ENCODE data around the gene ATPAF1.
"Not testable (repeated sequence)": the region's sequence is repeated elsewhere in the genome, so short reads cannot be mapped to it uniquely, and the experiment has no call there.

ATPAF1 gene

GRCh38 chr1:46671554-46671953 lies 3.4 kb upstream of the ATPAF1 start, which contains the start of gene TEX38:
Gene TEX38, plus strand, starts transcription at chr1:46671854. Its CDS starts 81 bp downstream, at chr1:46671935.
- H3K4me3 ChIP-seq (ENCODE audit: low read length) = no peak within 1 kb of the TSS
- TF ChIP-seq ZNF274 (IDR thresholded peaks at IDR 0.05; ENCODE audit: low read depth, low read length) = no peak

GRCh38 chr1:46670134-46670533 lies 2.0 kb upstream of the ATPAF1 start:
- no peak for TF ChIP-seq ZNF274 (IDR thresholded peaks at IDR 0.05; ENCODE audit: low read depth, low read length)
- H3K4me3 ChIP-seq (ENCODE audit: low read length) = no peak overlapping the region

GRCh38 chr1:46665983-46666382 lies 2.2 kb downstream of the ATPAF1 start:
- H3K4me3 ChIP-seq (ENCODE audit: low read length) = no peak overlapping the region
- TF ChIP-seq ZNF274 (IDR thresholded peaks at IDR 0.05; ENCODE audit: low read depth, low read length) = no peak

GRCh38 chr1:46662919-46663318 lies 5.2 kb downstream of the ATPAF1 start:
- H3K4me3 ChIP-seq (ENCODE audit: low read length) = not testable (repeated sequence)

- H3K4me3 ChIP-seq (ENCODE audit: low read length) = not testable (repeated sequence)
Observed at GRCh38 chr1:46660116-46660515, 8.0 kb downstream of the ATPAF1 start.

- no peak overlapping the region for H3K4me3 ChIP-seq (ENCODE audit: low read length)
Observed at GRCh38 chr1:46659307-46659870, 8.8 kb downstream of the ATPAF1 start.

GRCh38 chr1:46657775-46658174 lies 10.4 kb downstream of the ATPAF1 start:
- no peak for TF ChIP-seq ZNF274 (IDR thresholded peaks at IDR 0.05; ENCODE audit: low read depth, low read length)
- H3K4me3 ChIP-seq (ENCODE audit: low read length) = no peak overlapping the region

More at GRCh38 chr1:46659307-46659870, 8.8 kb downstream of the ATPAF1 start:
- TF ChIP-seq ZNF274 (IDR thresholded peaks at IDR 0.05; ENCODE audit: low read depth, low read length) = no peak

GRCh38 chr1:46656643-46657042 lies 11.5 kb downstream of the ATPAF1 start:
- H3K4me3 ChIP-seq (ENCODE audit: low read length) = no peak overlapping the region

GRCh38 chr1:46655848-46656247 lies 12.3 kb downstream of the ATPAF1 start:
- TF ChIP-seq ZNF274 (IDR thresholded peaks at IDR 0.05; ENCODE audit: low read depth, low read length) = no peak
- no peak overlapping the region for H3K4me3 ChIP-seq (ENCODE audit: low read length)

More at GRCh38 chr1:46656643-46657042, 11.5 kb downstream of the ATPAF1 start:
- TF ChIP-seq ZNF274 (IDR thresholded peaks at IDR 0.05; ENCODE audit: low read depth, low read length) = no peak

GRCh38 chr1:46654698-46655097 lies 13.5 kb downstream of the ATPAF1 start:
- not testable (repeated sequence) for H3K4me3 ChIP-seq (ENCODE audit: low read length)

GRCh38 chr1:46654012-46654411 lies 14.2 kb downstream of the ATPAF1 start:
- H3K4me3 ChIP-seq (ENCODE audit: low read length) = no peak overlapping the region
- no peak for TF ChIP-seq ZNF274 (IDR thresholded peaks at IDR 0.05; ENCODE audit: low read depth, low read length)

- no peak overlapping the region for H3K4me3 ChIP-seq (ENCODE audit: low read length)
- no peak for TF ChIP-seq ZNF274 (IDR thresholded peaks at IDR 0.05; ENCODE audit: low read depth, low read length)
Observed at GRCh38 chr1:46653405-46653958, 14.7 kb downstream of the ATPAF1 start.

- H3K4me3 ChIP-seq (ENCODE audit: low read length) = no peak overlapping the region
- TF ChIP-seq ZNF274 (IDR thresholded peaks at IDR 0.05; ENCODE audit: low read depth, low read length) = no peak
Observed at GRCh38 chr1:46652321-46653100, 15.7 kb downstream of the ATPAF1 start.

GRCh38 chr1:46651152-46651551 lies 17.0 kb downstream of the ATPAF1 start:
- H3K4me3 ChIP-seq (ENCODE audit: low read length) = not testable (repeated sequence)

- H3K4me3 ChIP-seq (ENCODE audit: low read length) = no peak overlapping the region
Observed at GRCh38 chr1:46650491-46650890, 17.7 kb downstream of the ATPAF1 start.

More at GRCh38 chr1:46650491-46650890, 17.7 kb downstream of the ATPAF1 start:
- no peak for TF ChIP-seq ZNF274 (IDR thresholded peaks at IDR 0.05; ENCODE audit: low read depth, low read length)

All from GM08714 (cell line).